NCI-H524 treated with DMSO at 0.1 percent for 48 hours (cell line): ENCODE data around the gene DAB2IP.

ENCODE experiments used
- DNase-seq: peaks from one replicate; lab custom pipeline; 2025; lab: John Stamatoyannopoulos, UW

DAB2IP gene

GRCh38 chr9:121645003-121645402, 6.4 kb upstream of the DAB2IP start:
- peak; percentile 80 for DNase-seq

GRCh38 chr9:121645853-121646807, 5.3 kb upstream of the DAB2IP start:
- no peak for DNase-seq

DNA sequence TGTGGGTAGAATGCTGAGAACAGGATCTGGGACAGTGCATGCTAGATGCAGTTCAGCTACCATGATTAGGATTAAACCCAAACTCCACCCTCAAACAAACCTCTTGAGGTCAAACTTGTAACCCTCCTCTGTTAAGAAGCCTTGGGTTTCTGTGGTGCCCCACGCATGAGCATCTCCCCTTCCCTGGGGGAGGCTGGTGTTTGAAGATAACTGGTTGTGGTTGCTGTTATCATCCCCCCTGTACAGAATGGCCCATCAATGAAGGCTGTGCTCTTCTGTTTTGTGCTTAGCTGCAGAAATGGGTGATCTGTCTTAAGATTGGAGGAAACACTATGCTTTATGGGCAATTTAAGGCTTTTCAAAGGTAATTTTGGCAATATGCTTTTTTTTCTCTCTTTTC, 4.4 kb upstream of the DAB2IP start:
- no peak for DNase-seq

DNA sequence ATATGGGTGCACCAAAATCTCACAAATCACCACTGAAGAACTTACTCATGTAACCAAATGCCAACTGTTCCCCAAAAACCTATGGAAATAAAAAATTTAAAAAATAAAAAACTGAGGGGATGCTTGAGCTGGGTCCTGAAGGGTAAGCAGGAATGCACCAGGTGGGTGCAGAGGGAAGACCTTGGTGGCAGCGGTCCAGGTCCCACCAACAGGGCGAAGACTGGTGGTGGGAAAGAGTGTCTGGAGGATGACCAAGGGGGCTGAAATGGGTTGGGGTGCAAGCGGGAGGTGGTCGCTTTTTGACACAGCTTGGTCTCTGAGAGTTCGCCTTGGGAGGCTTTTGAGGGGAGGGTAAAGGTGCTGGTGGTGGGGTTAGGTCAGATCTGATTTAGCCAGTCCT, 3.3 kb upstream of the DAB2IP start:
- DNase-seq: no peak

GRCh38 chr9:121648799-121649198, 2.6 kb upstream of the DAB2IP start:
- no peak for DNase-seq

DNA sequence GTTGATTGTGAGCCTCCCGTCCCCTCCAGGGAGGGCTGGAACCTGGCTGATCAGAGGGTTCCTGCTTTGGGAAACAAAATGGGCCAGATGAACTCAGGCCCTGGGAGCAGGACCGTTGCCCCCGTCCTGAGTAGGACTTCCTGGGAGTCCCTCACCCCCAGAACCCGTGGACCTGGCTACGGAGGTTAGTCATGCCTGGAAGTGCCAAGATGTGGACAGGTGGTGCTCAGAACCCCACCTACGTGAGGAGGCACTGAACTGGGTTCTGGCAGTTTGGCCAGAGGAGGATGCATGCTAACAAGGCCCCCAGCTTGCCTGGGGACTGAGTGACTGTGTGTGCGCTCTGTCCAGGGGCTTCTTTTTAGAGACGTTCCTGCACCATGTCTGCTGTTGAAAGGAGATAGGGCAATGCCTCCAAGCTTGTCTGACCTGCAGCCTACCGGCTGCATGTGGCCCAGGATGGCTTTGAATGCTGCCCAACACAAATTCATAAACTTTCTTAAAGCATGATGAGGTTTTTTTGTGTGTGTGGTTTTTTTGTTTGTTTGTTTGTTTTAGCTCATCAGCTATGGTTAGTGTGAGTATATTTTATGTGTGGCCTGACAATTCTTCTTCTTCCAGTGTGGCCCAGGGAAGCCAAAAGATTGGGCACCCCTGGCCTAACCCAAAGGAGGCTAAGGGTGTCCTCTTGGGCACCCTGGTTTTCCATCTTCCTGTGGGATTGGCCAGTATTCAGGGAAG, 1.8 kb upstream of the DAB2IP start:
- DNase-seq: no peak

- peak; percentile 52 for DNase-seq
Measured at GRCh38 chr9:121650217-121651007, 1.0 kb upstream of the DAB2IP start.

GRCh38 chr9:121651008-121651294, 483 bp upstream of the DAB2IP start:
- DNase-seq: no peak

- no peak for DNase-seq
Measured at GRCh38 chr9:121652021-121652837, 795 bp downstream of the DAB2IP start.

DNA sequence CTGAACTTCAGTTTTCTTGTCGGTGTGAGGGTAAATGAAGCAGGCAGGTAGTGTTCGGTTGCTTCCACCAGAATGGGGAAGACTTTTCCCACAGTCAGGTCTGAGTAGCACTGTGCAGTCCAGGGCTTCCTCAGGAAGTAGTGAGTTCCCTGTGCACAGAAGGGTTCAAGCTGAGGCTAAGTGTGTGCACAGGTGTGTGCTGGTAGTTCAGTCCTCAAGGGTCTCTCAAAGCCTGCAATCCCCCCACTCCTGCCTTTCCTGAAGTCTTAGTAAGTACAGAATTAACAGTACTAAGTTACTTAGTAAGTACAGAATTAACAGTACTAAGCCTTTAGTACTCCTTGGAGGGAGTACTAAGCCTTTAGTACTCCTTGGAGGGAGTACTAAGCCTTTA, 1.4 kb downstream of the DAB2IP start:
- no peak for DNase-seq

DNA sequence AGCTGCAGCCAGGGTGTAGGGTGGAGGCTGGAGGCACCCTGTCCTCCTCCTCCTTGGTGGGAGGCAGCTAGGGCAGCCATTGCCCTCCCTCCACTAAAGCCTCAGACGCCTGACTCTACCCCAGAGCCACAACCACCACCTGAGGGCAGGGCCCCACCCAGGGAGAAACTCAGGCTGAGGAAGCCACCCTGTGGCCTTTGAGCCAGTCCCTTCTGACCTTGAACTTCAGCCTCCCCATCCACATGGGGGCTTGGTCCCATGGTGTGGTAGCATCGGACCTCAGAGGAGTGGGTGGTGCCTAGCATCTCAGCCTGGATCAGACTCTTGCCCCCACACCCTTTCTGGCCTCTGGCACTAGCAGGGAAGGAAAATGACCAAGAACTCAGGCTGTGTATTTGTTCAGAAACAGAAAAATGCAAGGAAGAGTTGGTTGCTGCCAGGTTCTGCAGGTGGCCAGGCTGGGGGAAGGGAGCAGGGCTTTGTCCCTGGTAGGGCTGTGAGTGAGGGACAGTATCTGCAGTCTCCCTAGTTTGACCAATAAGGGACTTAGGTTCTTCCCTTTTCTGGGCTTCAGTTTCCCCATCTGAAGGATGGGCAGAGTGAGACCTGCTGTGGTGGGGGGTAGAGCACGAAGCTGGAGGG, 3.2 kb downstream of the DAB2IP start:
- DNase-seq: no peak

DNA sequence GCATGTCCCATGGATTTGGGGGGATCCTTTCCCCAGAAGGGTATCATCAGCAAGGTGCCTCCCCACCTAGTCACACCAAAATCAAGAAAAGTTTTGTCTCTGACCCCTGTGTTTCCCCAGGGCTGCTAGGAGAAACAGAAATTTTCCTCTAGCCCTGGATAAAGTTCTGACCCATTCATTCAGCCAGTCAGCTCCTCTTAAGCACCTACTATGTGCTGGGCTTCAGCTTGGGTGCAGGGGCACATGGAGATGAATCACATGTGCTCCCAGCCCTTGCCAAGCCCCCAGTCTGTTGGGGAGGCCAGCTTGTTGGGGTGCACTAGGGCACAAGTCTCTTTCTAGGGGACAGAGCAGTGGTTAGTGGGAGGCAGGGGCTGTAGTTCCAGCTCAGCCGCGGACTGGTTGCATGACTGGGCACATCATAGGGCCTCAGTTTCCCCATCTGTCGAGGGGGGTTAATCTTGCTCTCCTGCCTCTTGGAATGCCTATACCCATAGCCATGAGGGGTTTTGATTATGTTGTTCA, 3.9 kb downstream of the DAB2IP start:
- DNase-seq: no peak

GRCh38 chr9:121656941-121657470, 5.6 kb downstream of the DAB2IP start:
- DNase-seq: no peak

DNA sequence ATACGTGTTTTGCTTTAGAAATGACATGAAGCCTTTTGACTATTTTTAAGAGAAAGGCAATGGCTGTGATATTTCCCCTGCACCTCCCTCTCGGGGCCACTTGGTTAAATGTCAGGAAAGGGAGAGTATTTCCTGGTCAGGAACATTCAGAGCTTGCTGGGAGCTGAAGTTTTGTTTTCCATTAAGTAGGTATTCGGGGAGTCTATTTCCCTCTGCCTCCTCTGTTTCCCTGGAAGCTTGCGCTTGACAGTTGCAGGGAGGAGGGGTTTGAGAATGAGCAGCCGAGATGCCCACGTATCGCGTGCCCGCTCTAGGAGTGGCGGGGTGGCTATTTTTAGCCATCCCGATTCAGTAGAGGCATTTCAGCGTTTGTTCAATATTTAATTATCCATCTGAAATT, 6.7 kb downstream of the DAB2IP start:
- DNase-seq: no peak

- DNase-seq: no peak
Measured at GRCh38 chr9:121658591-121658990, 7.2 kb downstream of the DAB2IP start.

DNA sequence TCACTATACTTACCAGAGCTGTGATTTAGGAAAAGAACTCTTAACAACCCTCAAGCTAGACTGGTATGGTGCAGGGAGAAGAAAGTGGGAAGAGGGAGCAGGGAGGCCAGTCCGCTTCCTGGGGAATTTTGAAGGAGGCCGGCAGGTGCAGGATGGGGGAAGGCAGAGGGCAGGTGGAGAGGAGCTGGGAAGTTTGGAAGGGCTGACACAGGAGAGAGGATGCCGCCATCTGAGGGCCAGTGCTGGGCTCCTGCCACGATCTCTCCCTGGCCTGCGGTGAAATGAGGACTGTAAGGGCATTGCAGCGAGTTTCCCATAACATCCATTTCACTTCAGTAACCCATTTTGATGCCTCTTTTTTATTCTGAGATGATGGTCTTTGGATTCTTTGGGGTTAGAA, 8.9 kb downstream of the DAB2IP start:
- no peak for DNase-seq

- no peak for DNase-seq
Measured at GRCh38 chr9:121660876-121661275, 9.4 kb downstream of the DAB2IP start.

- no peak for DNase-seq
Measured at GRCh38 chr9:121661328-121661727, 9.9 kb downstream of the DAB2IP start.

DNA sequence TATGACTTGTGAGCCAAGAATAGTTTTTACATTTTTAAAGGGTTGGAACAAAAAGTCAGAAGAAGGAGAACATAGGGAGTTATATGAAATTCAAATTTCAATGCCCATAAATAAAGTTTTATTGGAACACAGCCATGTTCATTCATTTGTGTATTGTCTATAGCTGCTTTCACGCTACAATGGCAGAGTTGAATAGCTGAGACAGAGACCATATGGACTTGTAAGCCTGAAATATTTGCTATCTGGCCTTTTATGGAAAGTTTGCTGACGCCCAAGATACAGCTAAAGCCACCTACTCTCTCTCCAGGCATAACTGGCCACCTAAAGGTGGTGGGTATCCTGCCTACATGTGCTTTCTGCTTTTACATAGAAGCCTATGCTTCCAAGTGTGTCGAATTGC, 10.9 kb downstream of the DAB2IP start:
- no peak for DNase-seq

- DNase-seq: no peak
Measured at GRCh38 chr9:121662891-121663580, 11.6 kb downstream of the DAB2IP start.
